ENCODE data around the gene FBXL19. TPM values are rescaled to one million over a fixed set of nuclear protein-coding genes. Genes with fewer than 3 reads are reported as not detected.

The FBXL19 gene
- total and polyA plus RNA-seq, 9 of the 15 experiments (the other 6 are each of a cell fraction or from before 2014, with no cell fraction given), result 0.13 to 48.0 (median 13.5) TPM; not detected in 1

DNA sequence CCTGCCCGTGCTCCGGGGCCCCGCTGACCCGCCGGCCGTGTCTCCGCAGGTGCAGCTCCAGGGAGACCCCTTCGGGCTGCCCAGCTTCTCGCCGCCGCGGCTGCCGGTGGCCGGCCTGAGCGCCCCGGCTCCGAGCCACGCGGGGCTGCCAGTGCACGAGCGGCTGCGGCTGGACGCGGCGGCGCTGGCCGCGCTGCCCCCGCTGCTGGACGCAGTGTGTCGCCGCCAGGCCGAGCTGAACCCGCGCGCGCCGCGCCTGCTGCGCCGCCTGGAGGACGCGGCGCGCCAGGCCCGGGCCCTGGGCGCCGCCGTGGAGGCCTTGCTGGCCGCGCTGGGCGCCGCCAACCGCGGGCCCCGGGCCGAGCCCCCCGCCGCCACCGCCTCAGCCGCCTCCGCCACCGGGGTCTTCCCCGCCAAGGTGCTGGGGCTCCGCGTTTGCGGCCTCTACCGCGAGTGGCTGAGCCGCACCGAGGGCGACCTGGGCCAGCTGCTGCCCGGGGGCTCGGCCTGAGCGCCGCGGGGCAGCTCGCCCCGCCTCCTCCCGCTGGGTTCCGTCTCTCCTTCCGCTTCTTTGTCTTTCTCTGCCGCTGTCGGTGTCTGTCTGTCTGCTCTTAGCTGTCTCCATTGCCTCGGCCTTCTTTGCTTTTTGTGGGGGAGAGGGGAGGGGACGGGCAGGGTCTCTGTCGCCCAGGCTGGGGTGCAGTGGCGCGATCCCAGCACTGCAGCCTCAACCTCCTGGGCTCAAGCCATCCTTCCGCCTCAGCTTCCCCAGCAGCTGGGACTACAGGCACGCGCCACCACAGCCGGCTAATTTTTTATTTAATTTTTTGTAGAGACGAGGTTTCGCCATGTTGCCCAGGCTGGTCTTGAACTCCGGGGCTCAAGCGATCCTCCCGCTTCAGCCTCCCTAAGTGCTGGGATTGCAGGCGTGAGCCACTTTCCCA, 21.1 kb upstream of the FBXL19 start (continued):
- TF ChIP-seq, protein P1, sequence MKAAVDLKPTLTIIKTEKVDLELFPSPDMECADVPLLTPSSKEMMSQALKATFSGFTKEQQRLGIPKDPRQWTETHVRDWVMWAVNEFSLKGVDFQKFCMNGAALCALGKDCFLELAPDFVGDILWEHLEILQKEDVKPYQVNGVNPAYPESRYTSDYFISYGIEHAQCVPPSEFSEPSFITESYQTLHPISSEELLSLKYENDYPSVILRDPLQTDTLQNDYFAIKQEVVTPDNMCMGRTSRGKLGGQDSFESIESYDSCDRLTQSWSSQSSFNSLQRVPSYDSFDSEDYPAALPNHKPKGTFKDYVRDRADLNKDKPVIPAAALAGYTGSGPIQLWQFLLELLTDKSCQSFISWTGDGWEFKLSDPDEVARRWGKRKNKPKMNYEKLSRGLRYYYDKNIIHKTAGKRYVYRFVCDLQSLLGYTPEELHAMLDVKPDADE (conservative IDR thresholded peaks at IDR 0.05; ENCODE audit: control insufficient read depth, low read depth, low read length), result peak; percentile 69; the same call in 1 of the 2 replicates
- TF ChIP-seq KAT7 (CRISPR knock-in tag; IDR thresholded peaks at IDR 0.05; ENCODE audit: borderline replicate concordance) (no peak), TCF7 (IDR thresholded peaks at IDR 0.05; ENCODE audit: borderline replicate concordance) (no peak), CREBBP (IDR thresholded peaks at IDR 0.05; ENCODE audit: low read depth, low read length) (no peak), ZNF830 (CRISPR knock-in tag; IDR thresholded peaks at IDR 0.05) (0 out of 2 replicates have a peak, but pooled peaks have one; percentile 34), TOE1 (IDR thresholded peaks at IDR 0.05; ENCODE audit: borderline replicate concordance) (no peak), TOE1 (CRISPR knock-in tag; IDR thresholded peaks at IDR 0.05; ENCODE audit: borderline replicate concordance, low read depth) (no peak), ZFX (CRISPR knock-in tag; IDR thresholded peaks at IDR 0.05) (peak; percentile 85), MEF2A (IDR thresholded peaks at IDR 0.05; ENCODE audit: control insufficient read depth, low read depth, low read length) (0 out of 2 replicates have a peak, but pooled peaks have one; percentile 4), RBM22 (IDR thresholded peaks at IDR 0.05; ENCODE audit: low read depth, low read length, poor library complexity, severe bottlenecking) (no peak), STAT5A (IDR thresholded peaks at IDR 0.05; ENCODE audit: borderline replicate concordance, low read length) (no peak), CXXC5 (CRISPR knock-in tag; IDR thresholded peaks at IDR 0.05) (peak; percentile 94), KDM2B (CRISPR knock-in tag; IDR thresholded peaks at IDR 0.05) (no peak), ILF3 (IDR thresholded peaks at IDR 0.05; ENCODE audit: borderline replicate concordance) (no peak), FUS (optimal IDR thresholded peaks at IDR 0.05; ENCODE audit: low read depth, low read length) (no peak), ZNF408 (CRISPR knock-in tag; IDR thresholded peaks at IDR 0.05; ENCODE audit: low read depth) (no peak)
- TF ChIP-seq, protein P2, sequence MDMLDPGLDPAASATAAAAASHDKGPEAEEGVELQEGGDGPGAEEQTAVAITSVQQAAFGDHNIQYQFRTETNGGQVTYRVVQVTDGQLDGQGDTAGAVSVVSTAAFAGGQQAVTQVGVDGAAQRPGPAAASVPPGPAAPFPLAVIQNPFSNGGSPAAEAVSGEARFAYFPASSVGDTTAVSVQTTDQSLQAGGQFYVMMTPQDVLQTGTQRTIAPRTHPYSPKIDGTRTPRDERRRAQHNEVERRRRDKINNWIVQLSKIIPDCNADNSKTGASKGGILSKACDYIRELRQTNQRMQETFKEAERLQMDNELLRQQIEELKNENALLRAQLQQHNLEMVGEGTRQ (CRISPR knock-in tag; IDR thresholded peaks at IDR 0.05), result no peak
- TF ChIP-seq, protein P3, sequence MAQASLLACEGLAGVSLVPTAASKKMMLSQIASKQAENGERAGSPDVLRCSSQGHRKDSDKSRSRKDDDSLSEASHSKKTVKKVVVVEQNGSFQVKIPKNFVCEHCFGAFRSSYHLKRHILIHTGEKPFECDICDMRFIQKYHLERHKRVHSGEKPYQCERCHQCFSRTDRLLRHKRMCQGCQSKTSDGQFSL (CRISPR knock-in tag; IDR thresholded peaks at IDR 0.05), result no peak
- TF ChIP-seq, protein P3 (tag; IDR thresholded peaks at IDR 0.05), result no peak

All from K562 (cell line).